ENCODE measurements around the gene LRRC74B.
"Not testable (repeated sequence)": the region's sequence is repeated elsewhere in the genome, so short reads cannot be mapped to it uniquely, and the experiment has no call there.

The LRRC74B gene

GRCh38 chr22:21079493-21079892, 33.7 kb downstream of the LRRC74B start:
- no peak for DNase-seq

GRCh38 chr22:21080435-21081137, 34.8 kb downstream of the LRRC74B start:
- DNase-seq = no peak

GRCh38 chr22:21082248-21082647, 36.5 kb downstream of the LRRC74B start:
- DNase-seq = no peak

- DNase-seq = no peak
These were observed 41.4 kb downstream of the LRRC74B start for GRCh38 chr22:21087119-21087518.

- not testable (repeated sequence) for DNase-seq
These were observed 42.2 kb downstream of the LRRC74B start for GRCh38 chr22:21087926-21088325.

- not testable (repeated sequence) for DNase-seq
These were observed 45.5 kb downstream of the LRRC74B start for GRCh38 chr22:21091220-21091619.

GRCh38 chr22:21092797-21093554, 47.2 kb downstream of the LRRC74B start:
- DNase-seq = no peak

- not testable (repeated sequence) for DNase-seq
These were observed 47.9 kb downstream of the LRRC74B start for GRCh38 chr22:21093555-21094137.

- no peak for DNase-seq
These were observed 49.4 kb downstream of the LRRC74B start for GRCh38 chr22:21094911-21095772.

- DNase-seq = no peak
These were observed 50.0 kb downstream of the LRRC74B start for GRCh38 chr22:21095773-21096107.

- not testable (repeated sequence) for DNase-seq
These were observed 51.1 kb downstream of the LRRC74B start for GRCh38 chr22:21096878-21097277.

- DNase-seq = no peak
These were observed 52.4 kb downstream of the LRRC74B start for GRCh38 chr22:21098099-21098671.

- DNase-seq = no peak
These were observed 53.8 kb downstream of the LRRC74B start for GRCh38 chr22:21099578-21099977.

- DNase-seq = no peak
These were observed 54.6 kb downstream of the LRRC74B start for GRCh38 chr22:21100149-21101032.

GRCh38 chr22:21101877-21102638, 56.3 kb downstream of the LRRC74B start:
- DNase-seq = no peak

GRCh38 chr22:21102659-21103267, 57.0 kb downstream of the LRRC74B start:
- DNase-seq = peak; percentile 85

GRCh38 chr22:21103633-21104032, 57.9 kb downstream of the LRRC74B start:
- no peak for DNase-seq

GRCh38 chr22:21104126-21104691, 58.5 kb downstream of the LRRC74B start:
- DNase-seq = no peak

- no peak for DNase-seq
These were observed 59.5 kb downstream of the LRRC74B start for GRCh38 chr22:21105294-21105693.

GRCh38 chr22:21106000-21106399, 60.3 kb downstream of the LRRC74B start:
- DNase-seq = no peak
